ENCODE data around the gene RILPL1.
"Not testable (repeated sequence)": the region's sequence is repeated elsewhere in the genome, so short reads cannot be mapped to it uniquely, and the experiment has no call there.

Gene RILPL1

DNA sequence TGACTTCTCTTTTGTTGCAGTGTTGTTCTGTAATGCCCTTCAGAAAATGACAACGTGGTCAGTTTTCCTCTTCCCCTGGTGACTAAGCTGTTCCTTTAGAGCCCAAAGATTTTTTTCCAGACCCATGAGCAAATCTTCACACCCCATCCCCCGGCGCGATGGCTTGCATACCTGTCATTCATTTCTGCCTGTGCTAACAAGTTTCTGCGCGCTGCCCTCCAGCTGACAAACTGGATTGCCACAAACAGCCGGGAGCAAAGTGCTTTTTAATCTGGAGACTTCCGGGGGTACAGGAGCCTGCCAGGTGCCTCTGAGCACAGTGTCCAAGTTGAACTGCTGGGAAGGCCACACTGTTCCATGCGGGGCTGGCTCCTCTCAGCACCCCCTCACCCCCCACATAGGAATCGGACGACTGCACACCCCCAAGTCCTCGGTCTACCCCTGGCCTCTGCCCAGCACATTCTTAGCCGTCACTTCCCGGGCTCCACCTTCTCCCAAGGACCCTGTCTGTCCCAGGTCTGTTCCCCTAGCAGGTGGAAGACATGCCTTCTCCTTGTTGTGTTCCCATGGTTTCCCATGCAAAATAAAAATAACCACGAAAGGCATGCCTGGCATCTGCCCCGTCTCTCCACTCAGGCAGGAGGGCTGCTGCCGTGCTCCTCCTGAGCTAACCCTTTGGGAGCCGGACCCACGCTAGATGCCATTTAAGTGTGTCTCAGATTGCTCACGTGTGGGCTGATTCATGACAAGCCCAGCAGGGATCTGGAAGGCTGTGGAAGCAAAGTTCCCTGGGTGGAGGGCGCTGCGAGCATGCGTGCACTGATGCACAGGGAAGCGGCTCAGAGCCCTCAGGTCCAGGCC, 14.1 kb downstream of the RILPL1 start:
- TF ChIP-seq, protein P1, sequence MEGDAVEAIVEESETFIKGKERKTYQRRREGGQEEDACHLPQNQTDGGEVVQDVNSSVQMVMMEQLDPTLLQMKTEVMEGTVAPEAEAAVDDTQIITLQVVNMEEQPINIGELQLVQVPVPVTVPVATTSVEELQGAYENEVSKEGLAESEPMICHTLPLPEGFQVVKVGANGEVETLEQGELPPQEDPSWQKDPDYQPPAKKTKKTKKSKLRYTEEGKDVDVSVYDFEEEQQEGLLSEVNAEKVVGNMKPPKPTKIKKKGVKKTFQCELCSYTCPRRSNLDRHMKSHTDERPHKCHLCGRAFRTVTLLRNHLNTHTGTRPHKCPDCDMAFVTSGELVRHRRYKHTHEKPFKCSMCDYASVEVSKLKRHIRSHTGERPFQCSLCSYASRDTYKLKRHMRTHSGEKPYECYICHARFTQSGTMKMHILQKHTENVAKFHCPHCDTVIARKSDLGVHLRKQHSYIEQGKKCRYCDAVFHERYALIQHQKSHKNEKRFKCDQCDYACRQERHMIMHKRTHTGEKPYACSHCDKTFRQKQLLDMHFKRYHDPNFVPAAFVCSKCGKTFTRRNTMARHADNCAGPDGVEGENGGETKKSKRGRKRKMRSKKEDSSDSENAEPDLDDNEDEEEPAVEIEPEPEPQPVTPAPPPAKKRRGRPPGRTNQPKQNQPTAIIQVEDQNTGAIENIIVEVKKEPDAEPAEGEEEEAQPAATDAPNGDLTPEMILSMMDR (IDR thresholded peaks at IDR 0.05; ENCODE audit: borderline replicate concordance, insufficient read depth, low read depth, low read length), result no peak

DNA sequence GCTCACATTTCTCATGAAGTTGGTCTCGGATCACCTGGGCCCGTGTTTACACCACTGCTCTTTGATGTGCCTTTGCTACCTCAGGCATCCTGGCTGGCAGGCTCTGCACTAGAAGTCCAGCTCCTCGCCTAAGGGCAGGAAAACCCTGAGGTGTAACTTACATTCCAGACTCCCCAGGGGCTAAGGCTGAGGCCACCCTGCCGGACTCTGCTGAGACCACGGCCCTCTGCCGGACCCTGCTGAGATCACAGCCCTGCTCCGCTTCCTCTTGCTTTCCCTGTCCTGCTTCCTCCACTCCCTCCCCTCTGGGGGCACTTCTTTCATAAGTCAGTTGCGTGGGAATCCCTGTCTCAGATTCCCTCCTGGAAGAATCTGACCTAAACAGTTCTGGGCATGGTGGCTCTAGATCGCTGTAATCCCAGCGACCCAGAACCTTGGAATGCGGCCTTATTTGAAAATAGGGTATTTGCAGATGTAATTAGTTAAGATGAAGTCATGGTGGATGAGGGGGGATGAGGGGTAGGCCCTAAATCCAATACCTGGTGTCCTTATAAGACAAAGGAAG, 17.2 kb downstream of the RILPL1 start:
- TF ChIP-seq, protein P1 (IDR thresholded peaks at IDR 0.05; ENCODE audit: borderline replicate concordance, insufficient read depth, low read depth, low read length), result no peak

More for the DNA sequence above, 14.1 kb downstream of the RILPL1 start:
- H3K4me3 ChIP-seq (ENCODE audit: low read depth, low read length), result no peak overlapping the region

DNA sequence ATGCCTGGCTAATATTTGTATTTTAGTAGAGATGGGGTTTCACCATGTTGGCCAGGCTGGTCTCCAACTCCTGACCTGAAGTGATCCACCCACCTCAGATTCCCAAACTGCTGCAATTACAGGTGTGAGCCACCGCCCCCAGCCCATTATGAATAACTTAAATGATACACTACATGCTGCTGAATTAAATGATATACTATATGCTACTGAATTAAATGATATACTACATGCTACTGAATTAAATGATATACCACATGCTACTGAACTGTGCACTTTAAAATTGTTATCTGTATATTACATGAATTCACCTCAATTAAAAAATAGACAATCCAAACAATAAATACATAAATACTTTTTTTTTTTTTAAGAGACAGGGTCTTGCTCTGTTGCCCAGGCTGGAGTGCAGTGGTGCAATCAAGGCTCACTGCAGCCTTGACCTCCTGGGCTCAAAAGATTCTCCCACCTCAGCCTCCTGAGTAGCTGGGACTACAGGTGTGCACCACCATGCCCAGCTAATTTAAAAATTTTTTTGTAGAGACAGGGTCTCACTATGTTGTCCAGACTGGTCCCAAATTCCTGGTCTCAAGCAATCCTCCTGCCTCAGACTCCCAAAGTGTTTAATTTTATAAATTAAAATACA, 18.8 kb downstream of the RILPL1 start:
- H3K4me3 ChIP-seq (ENCODE audit: low read depth, low read length), result not testable (repeated sequence)

More for the DNA sequence above, 17.2 kb downstream of the RILPL1 start:
- H3K4me3 ChIP-seq (ENCODE audit: low read depth, low read length), result no peak overlapping the region

DNA sequence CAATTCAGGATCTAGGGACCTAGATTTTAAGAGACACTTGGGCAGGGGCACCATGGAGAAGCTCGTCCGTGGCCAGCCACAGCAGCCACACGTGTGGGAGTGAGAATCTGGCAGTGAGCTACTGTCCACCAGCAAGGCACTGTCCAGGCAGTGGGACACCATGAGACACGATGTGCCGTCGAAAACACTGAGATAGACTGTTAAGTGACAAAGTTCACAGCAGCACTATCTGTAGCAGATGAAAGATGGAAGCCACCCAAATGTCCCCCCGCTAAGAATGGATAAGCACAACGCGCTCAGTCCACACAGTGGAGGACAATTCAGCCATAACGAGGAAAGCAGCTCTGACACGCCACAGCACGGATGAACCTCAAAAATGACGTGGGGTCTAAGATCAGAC, 19.7 kb downstream of the RILPL1 start:
- TF ChIP-seq, protein P1 (IDR thresholded peaks at IDR 0.05; ENCODE audit: borderline replicate concordance, insufficient read depth, low read depth, low read length), result no peak
- no peak overlapping the region for H3K4me3 ChIP-seq (ENCODE audit: low read depth, low read length)

DNA sequence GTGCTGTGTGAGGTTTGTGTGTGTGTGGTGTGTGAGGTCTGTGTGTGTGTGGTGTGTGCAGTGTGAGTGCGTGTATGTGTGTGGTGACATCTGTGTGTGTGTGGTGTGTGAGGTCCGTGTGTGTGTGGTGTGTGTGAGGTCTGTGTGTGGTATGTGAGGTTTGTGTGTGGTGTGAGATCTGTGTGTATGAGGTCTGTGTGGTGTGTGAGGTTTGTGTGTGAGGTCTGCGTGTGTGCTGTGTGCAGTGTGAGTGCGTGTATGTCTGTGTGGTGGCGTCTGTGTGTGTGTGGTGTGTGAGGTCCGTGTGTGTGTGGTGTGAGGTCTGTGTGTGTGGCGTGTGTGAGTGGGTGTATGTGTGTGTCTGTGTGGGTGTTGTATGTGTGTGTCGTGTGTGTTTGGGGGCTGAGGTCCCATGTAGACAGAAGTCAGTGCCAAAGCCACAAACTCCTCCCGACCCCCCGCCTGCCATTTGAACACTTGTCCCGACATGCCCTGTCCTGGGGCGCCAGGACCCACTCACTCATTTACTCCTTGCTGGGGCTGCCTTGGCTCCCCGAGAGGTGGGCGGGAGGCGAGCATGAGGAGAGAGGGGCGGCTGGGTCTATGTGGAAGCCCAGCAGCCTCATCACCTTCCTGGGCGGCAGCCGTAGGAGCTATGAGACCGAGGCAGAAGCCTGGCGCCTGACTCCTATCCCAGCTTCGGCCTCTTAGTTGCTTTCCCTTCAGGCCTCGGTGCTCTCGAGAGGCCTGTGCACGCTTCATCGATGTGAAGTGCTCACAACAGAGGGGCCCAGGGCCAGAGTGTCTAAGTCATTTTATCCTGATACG, 20.5 kb downstream of the RILPL1 start:
- no peak overlapping the region for H3K4me3 ChIP-seq (ENCODE audit: low read depth, low read length)
- TF ChIP-seq, protein P1 (IDR thresholded peaks at IDR 0.05; ENCODE audit: borderline replicate concordance, insufficient read depth, low read depth, low read length), result no peak

DNA sequence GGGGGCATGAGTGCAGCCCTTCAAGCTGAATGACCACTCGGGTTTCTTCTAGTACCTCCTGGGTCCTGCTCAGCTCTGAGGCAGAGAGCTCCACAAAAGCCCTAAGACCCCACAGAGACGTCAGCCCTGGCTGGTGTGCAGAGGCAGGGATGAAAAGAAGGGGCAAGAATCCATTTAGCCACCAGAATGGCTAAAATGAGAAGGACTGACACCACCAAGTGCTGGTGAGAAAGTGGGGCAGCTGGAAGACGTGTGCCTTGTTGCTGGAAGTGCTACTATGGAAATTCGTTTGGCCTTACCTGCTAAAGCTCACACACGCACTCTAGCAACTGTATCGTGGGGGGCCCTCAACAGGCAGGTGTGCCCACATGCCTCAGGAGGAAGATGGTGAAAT, 26.7 kb downstream of the RILPL1 start:
- H3K4me3 ChIP-seq (ENCODE audit: low read depth, low read length), result no peak overlapping the region

More for the DNA sequence above, 26.7 kb downstream of the RILPL1 start:
- TF ChIP-seq, protein P1 (IDR thresholded peaks at IDR 0.05; ENCODE audit: borderline replicate concordance, insufficient read depth, low read depth, low read length), result no peak
